NCI-H748 (cell line): Measurements from ENCODE around the gene ZBTB7C.

ENCODE experiments used
- DNase-seq: peaks from one replicate; lab custom pipeline; 2025; ENCODE audit not compliant: unreplicated experiment; lab: John Stamatoyannopoulos, UW

ZBTB7C gene

DNA sequence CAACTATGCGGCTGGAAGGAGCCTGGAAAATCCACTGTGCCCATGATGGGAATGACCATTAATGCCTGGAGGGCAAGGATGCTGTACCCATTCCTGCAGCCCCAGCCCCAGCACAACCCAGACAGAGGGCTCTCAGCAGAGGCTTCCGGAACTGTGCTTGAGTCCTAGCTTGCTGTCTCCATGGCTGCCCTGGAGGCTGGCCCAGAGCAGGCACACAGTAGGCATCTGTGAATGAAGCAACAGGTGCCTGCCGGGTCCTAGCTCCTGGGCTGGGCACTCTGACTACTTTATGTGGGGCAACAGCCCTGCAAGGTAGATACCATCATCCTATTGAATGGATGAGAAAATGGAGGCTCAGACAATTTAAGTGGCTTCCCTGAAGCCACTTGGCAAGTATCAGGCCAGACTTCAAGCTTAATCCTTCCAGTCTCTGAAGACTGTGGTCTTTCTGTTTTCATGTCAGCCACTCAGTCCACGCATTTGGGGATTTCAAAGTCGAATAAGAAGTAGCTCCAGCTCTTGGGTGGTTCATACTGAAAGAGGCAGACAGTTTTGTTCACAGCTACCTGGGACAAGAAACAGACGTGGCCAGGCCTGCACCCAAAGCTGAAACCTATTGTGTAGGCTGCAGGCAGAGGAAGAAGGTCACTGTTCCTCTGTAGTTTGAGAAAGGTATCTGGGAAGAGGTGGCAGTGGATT, 237.5 kb downstream of the ZBTB7C start:
- DNase-seq = no peak

DNA sequence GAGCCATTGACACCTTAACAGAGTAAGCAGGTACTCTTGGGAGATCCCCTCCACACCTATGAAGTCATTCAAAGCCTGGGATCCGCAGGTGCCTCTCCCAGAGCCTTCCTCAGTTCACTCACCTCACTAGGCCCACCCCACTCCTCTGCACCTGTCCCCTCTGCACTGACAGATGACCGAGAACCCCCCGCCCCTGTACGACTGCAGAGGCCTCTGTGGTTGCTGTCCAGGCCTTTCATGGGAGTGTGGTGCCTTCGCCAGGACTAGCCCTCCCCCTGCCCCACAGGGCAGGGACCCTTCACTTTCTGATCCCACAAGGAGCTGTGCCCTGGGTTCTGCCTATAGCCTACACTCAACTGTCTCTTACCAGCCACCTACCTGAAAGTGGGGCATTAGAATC, 238.5 kb downstream of the ZBTB7C start:
- no peak for DNase-seq

DNA sequence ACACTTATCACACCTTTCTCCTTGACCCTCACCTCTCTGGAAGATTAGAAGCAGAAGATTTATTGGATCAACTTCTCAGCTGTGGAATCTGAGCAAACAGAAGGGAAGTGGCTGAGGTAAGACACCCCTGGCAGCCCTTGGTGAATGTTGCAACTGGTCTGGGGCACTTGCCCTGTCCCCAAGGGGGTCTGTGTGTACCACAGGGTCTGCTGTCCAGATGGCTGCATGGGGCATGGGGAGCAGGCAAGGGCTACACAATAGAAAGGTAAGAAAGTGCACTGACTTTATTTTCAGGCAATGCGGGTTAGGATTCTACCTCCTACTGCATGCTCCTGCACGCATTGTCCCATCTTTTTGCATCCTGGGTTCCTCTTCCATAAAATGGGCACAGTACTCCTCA, 240.3 kb downstream of the ZBTB7C start:
- no peak for DNase-seq

- no peak for DNase-seq
Measured at GRCh38 chr18:48167897-48168253, 241.3 kb downstream of the ZBTB7C start.

DNA sequence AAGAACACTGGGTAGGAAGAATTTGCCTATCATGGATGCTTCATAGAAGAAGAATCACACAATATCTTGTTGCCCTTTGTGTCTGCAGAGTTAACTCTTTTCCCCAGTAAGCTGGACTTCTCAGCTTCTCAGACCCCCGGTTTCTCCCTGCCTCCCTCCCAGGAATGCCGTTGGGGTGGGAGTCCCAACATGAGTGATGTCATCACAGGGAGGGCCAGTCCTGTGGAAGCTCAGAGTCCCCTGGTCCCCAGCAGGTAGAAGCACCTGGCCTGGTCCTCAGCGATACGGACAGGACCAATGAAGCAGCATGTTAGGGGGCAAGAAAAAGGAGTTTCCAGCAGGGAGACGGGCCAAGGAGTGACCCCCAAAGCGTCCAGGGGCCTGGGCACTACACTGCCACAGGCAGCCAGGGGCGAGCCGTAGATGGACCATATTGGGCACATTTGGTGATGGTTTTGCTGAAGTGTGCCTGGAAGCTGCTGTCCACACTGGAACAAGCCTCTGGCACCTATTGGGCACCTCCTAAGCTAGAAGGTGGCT, 242.8 kb downstream of the ZBTB7C start:
- no peak for DNase-seq

DNA sequence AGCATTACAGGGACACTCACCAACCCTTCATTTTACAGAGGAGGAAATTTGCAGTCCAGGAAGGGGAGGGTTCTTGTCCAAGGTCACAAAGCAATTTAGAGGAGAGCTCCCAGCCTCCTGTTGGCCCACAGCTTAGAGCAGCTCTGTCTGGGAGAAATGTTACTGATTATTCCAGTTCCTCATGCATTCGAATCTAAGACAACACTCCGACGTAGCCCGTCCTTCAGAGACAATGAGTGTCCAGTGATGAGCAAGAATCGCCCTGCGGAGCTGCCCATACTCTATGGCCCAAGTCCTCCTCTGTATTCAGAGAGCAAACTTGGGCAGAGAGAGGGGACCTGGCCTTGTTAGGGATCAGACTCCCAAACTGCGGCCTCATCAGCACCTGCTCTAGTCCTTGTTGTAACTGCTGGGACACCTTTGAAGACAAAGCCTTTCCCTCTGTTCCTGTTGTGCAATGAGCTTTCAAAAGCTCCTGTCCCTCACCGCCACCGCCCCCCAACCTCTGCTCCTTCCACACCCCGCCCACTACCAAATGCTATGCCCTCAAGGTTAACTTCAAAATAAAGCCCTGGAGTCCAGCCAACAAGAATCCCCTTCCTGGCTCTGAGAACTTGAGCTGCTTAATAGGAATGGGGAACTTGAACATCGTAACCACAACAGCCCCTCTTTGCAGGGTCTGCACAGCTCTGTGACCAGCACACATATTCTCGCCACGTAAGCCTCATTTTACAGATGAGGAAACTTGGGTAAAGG, 243.9 kb downstream of the ZBTB7C start:
- no peak for DNase-seq

- DNase-seq = no peak
Measured at GRCh38 chr18:48164701-48165100, 244.5 kb downstream of the ZBTB7C start.

DNA sequence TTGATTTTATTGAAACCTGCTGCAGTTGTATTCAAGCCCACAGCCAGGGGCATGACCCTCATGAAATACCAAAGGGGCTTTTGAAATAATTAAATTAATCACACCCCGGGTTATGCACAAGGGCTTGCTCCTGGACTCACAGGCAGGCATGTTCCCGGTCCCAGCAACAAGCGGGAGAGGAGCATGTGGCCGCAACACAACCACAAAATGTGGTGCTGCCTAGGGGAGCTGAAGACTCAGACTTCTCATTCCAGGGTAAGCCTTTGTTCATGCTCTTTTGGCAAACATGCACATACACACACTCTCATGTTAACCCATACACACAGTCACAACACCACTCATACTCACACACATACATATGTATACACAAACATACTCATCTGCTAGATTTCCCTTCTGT, 245.1 kb downstream of the ZBTB7C start:
- no peak for DNase-seq

DNA sequence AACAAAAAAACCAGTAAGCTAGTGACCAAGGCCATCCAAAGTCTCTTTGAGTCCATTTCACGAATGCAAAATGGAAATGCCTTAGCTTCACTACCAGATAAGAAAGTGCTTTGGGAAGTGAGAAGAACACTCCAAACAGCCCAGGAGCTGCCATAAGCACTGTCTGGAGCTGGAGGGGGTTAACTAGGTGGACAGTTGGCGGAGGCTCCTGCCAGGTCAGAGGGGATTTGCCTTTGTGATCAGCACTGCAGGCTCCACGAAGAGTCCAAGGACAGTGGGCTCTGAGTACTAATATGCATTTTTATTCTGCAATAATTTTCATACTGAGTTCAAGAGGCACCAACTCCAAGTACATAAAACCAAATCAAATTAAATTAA, 245.5 kb downstream of the ZBTB7C start:
- DNase-seq = no peak

DNA sequence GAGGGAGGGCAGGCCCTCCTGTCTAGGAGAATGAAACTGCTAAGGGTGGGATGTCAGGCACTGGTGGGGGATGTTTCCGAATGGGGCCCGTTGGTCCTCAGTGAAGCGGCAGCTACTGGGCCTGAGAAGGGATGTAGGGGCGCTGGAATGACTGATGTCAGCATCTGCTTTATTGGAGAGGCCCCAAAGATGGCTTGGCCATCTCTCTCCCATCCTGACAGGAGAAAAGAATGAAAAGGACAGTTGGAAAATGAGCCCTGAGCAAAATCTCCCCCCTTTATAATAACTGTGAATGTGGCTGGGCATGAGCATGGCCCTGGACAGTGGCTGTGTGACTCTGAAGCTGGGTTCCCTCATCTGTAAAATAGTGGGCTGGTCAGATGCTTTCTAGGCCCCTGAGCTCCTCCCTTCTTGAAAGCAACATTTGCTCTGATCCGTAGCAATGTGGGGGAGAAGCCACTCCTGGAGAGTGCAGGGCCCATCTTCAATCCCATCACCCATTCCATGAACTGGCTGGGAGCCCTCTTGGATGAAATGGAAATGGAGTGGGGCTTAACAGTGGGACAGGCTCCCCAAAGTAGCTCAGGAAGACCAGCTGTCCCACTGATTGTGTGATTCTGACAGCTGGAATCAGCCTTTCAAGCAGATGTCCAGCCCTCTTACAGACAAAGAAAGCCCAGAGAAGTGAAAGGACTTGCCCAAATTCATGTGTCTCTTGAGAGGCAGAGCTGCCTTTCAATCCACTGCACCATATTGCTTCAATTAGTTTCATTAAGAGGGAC, 246.0 kb downstream of the ZBTB7C start:
- DNase-seq = no peak

GRCh38 chr18:48161911-48162698, 247.1 kb downstream of the ZBTB7C start:
- DNase-seq = peak; percentile 85

DNA sequence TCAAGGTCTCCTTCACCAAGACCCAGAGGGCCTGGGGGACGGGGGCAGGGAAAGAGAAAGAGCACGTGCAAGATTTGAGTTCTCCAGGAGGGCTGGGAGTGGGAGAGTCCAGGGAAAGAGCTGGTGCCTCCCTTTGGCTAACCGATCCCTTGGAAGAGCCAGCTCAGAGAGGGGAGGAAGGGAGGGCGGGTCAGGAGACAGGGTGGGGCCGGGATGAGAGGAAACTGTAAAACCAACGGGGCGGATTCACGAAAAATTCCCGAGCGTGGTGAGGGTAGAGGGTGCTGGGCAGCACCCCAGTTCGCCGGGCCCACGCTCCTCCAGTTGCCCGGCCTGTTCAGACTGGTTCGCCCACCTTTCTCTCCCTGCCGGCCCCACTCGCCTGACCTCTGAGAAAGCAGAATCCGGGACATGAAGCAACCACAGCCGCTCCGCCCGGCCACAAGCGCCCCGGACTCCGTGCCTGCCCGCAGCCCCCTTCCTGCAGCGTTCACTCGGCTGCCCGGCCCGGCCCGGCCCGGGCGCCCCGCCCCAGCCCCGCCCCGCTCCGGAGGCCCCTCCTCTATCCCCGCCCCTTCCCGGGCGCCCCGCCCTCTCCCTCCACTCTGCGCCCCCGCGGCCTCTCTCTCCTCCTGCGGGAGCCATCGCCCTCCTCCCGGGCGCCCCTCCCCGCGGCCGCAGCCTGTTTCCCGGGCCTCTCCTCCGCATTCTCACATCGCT, 247.8 kb downstream of the ZBTB7C start:
- peak; percentile 85 for DNase-seq

- DNase-seq = no peak
Measured at GRCh38 chr18:48160622-48161021, 248.6 kb downstream of the ZBTB7C start.

DNA sequence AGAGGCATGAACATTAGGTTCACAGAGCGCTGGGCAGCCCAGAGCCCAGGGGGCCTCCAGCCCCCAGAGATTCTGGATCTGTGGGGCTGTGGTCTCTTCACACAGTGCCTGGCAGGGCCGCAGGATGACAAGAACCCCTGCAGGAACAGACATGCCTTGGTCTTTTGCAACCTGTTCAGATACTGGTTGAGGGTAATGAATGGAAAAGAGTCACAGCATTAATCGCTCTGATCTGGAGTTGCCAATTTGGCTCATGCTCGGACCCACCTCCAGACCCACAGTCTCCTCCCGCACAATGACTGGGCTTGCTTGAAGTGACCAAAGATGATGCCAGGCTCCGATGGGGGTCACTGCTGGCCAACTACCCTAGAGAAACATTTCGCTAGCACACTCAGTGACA, 249.4 kb downstream of the ZBTB7C start:
- no peak for DNase-seq

GRCh38 chr18:48158721-48159120, 250.5 kb downstream of the ZBTB7C start:
- no peak for DNase-seq

DNA sequence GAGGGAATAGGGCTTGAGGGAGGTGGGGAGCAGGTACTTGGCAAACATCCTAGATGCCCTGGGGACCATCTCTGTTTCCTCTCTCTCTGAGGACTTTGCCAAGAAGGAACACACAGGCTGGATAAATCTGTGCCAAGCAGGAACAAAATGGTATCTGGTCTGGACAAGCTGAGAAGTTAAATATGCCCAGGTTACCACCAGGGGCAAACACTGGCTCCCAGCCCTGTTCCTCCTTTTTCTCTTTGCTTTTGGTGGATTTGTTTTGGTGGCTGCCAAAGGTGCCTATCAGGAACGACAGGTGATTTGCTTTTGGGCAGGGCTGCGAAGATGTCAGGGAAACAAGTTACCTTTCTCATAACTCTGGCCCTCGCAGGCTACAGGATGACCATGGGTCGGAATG, 251.2 kb downstream of the ZBTB7C start:
- DNase-seq = no peak

DNA sequence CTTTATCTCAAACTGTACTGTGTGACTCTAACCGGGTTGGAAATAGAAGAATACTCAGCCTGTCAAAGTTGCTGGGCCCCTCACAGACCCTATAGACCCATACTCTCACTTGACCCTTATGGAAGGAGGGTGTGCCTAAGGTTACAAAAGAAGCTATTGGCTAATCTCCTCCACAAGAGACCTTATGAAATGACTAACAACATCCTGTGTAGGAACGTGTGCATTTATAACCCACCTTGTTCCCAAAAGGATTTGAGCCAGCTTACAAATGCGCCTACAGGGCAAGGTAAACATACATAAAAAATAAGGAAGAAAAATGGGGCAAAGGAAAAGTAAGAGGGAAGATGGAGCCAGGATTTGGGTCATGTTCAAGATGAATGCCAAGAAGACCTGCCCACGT, 253.3 kb downstream of the ZBTB7C start:
- DNase-seq = no peak

GRCh38 chr18:48154828-48155227, 254.4 kb downstream of the ZBTB7C start:
- no peak for DNase-seq

DNA sequence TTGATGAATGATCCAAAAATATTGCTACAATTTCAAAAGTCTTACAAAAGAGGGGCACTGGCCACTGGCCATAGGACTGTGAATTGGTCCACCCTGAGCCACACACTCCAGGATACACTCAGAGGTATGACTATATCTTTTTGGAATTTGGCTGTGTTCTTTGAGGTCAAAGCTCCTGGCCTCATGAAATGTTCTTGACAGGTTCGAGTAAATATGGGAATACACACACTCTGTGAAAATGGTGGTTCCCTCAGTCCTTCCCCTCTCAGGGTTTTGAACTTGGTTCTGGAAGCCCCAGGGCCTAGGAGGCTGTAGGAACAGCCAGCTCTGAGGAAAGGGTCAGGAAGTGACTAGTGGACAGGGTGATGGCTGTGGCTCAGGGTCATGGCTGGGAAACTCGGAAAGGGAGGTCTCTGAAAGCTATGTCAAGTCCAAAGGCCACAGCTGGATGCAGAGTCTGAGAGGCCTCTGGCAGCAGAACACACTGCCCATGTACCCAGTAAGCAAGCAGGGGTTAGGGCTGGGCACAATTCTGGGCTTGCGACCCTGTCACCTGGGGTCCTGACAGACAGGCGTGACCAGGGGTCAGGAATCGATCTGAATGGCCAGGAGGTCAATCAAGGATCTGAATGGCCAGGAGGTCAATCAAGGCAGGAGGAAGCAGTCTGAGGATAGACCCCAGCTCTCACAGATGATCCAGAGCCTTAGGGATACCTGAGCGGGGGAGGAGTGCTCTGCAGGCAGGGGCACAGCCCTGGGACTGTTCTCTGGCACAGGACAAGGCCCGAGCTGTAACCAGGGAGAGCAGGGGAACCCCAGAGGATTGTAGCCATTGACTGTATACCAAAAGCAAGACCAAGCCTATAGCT, 255.3 kb downstream of the ZBTB7C start:
- no peak for DNase-seq
